IMR-90 (cell line): Measurements from ENCODE around the gene UBTD1. TPM values are rescaled to one million over a fixed set of nuclear protein-coding genes. Genes with fewer than 3 reads are reported as not detected.
A peak's percentile ranks its signal among the peaks of the same experiment; 100 is the strongest.

Source experiments
- ATAC-seq: fragments of 200-7000 bp; cut with Tn5 transposase; 2 replicates; pipeline ENCODE4 v1.9.1; 2020; ENCODE audit warnings: low read depth, mild to moderate bottlenecking, moderate library complexity
- BruUV-seq: library from RNA; stranded (reverse); fragments of 400-500 nt; replicated peaks from 2 replicates; lab custom pipeline; 2021; lab: Mats Ljungman, UMichigan
- CTCF ChIA-PET: fragments of 300-600 bp; formaldehyde crosslinking; extraction: SDS; loops from one replicate; lab custom pipeline; 2021; ENCODE audit warnings: antibody characterized with exemption; lab: Yijun Ruan, JAX
- POLR2A ChIA-PET: fragments of 300-600 bp; sonication (Branson Sonifier 250); formaldehyde crosslinking; loops from one replicate; lab custom pipeline; 2022; ENCODE audit warnings: antibody characterized with exemption; ENCODE audit not compliant: unreplicated experiment; lab: Charles Lee
- DNase-seq: peaks from one replicate; pipeline ENCODE4 v3.0.0; 2013
- H2AFZ ChIP-seq: replicated peaks from 2 replicates; pipeline ENCODE3; 2013; ENCODE audit warnings: low read length, mild to moderate bottlenecking; ENCODE audit not compliant: poor library complexity
- H2AK5ac ChIP-seq: 2 replicates; pipeline ENCODE4 v1.6.1; 2013; ENCODE audit warnings: low read depth, low read length, inconsistent platforms
- H2AK9ac ChIP-seq: replicated peaks from 2 replicates; pipeline ENCODE3; 2013; ENCODE audit warnings: mild to moderate bottlenecking, low read depth, low read length, moderate library complexity; ENCODE audit not compliant: poor library complexity
- H2BK120ac ChIP-seq: 2 replicates; pipeline ENCODE4 v1.6.1; 2013; ENCODE audit warnings: low read depth, low read length, inconsistent platforms
- H2BK15ac ChIP-seq: 3 replicates; pipeline ENCODE4 v1.6.1; 2013; ENCODE audit warnings: low read depth, low read length, inconsistent platforms
- H2BK20ac ChIP-seq: 2 replicates; pipeline ENCODE4 v1.6.1; 2013; ENCODE audit warnings: low read depth, mild to moderate bottlenecking, inconsistent platforms, low read length, moderate library complexity
- H2BK5ac ChIP-seq: 2 replicates; pipeline ENCODE4 v1.6.1; 2013; ENCODE audit warnings: mild to moderate bottlenecking, low read depth, low read length, inconsistent platforms; ENCODE audit not compliant: poor library complexity, severe bottlenecking
- H3K14ac ChIP-seq: replicated peaks from 2 replicates; pipeline ENCODE4 v1.6.1; 2013; ENCODE audit warnings: low read depth, low read length, inconsistent platforms
- H3K18ac ChIP-seq: 2 replicates; pipeline ENCODE4 v1.6.1; 2013; ENCODE audit warnings: low read depth, low read length, control low read depth
- H3K23ac ChIP-seq: 2 replicates; pipeline ENCODE4 v1.6.1; 2013; ENCODE audit warnings: low read depth, low read length, inconsistent platforms
- H3K27ac ChIP-seq: 2 replicates; pipeline ENCODE4 v1.5.1; 2013; ENCODE audit warnings: mild to moderate bottlenecking, control low read depth, low read length; ENCODE audit not compliant: insufficient read depth
- H3K27me3 ChIP-seq: 2 replicates; pipeline ENCODE4 v1.6.1; 2013; ENCODE audit warnings: low read length; ENCODE audit not compliant: control insufficient read depth, insufficient read depth
- H3K36me3 ChIP-seq: 2 replicates; pipeline ENCODE4 v1.6.1; 2013; ENCODE audit warnings: low read length, mixed read lengths; ENCODE audit not compliant: control insufficient read depth, insufficient read depth
- H3K4ac ChIP-seq: 2 replicates; pipeline ENCODE4 v1.6.1; 2013; ENCODE audit warnings: low read depth, low read length, inconsistent platforms
- H3K4me1 ChIP-seq: 2 replicates; pipeline ENCODE4 v1.6.1; 2013; ENCODE audit warnings: low read length, mixed read lengths; ENCODE audit not compliant: control insufficient read depth, insufficient read depth
- H3K4me2 ChIP-seq: 2 replicates; pipeline ENCODE4 v1.6.1; 2013; ENCODE audit warnings: low read depth, mild to moderate bottlenecking, control low read depth, low read length, moderate library complexity
- H3K4me3 ChIP-seq: 2 replicates; pipeline ENCODE4 v1.5.1; 2013; ENCODE audit warnings: low read depth, mild to moderate bottlenecking, control low read depth, low read length, moderate library complexity; ENCODE audit not compliant: insufficient read depth
- H3K56ac ChIP-seq: 2 replicates; pipeline ENCODE4 v1.6.1; 2013; ENCODE audit warnings: low read length, inconsistent platforms; ENCODE audit not compliant: insufficient read depth; ENCODE audit errors: extremely low read depth
- H3K79me1 ChIP-seq, 2 experiments: 2 replicates each; pipeline ENCODE4 v1.6.1; 2013; ENCODE audit warnings: low read length in 2 of 2, inconsistent platforms in 1 of 2, low read depth in 1 of 2
- H3K9ac ChIP-seq: 2 replicates; pipeline ENCODE4 v1.6.1; 2013; ENCODE audit warnings: low read depth, low read length, control low read depth
- H3K9me1 ChIP-seq: 2 replicates; pipeline ENCODE4 v1.6.1; 2013; ENCODE audit warnings: low read length, inconsistent platforms; ENCODE audit not compliant: insufficient read depth
- H3K9me3 ChIP-seq: 2 replicates; pipeline ENCODE4 v1.6.1; 2013; ENCODE audit warnings: low read length; ENCODE audit not compliant: control insufficient read depth, insufficient read depth
- H4K20me1 ChIP-seq: 2 replicates; pipeline ENCODE4 v1.6.1; 2013; ENCODE audit warnings: low read length, inconsistent platforms; ENCODE audit not compliant: insufficient read depth
- H4K5ac ChIP-seq: 2 replicates; pipeline ENCODE4 v1.6.1; 2013; ENCODE audit warnings: mild to moderate bottlenecking, low read depth, low read length, control low read depth
- H4K8ac ChIP-seq, 2 experiments: 2 replicates each; pipeline ENCODE4 v1.6.1; 2013; ENCODE audit warnings: low read depth in 2 of 2, low read length in 2 of 2, control low read depth in 1 of 2, inconsistent platforms in 1 of 2
- H4K91ac ChIP-seq: 2 replicates; pipeline ENCODE4 v1.6.1; 2013; ENCODE audit warnings: low read depth, low read length, inconsistent platforms; ENCODE audit not compliant: insufficient read depth
- CHD1 ChIP-seq: IDR thresholded peaks from 2 replicates; pipeline ENCODE4 v1.6.1; 2012; ENCODE audit warnings: low read depth, low read length, improper control_type of control experiment
- FOS ChIP-seq: fragments of 150-350 bp; IDR thresholded peaks from 2 replicates; pipeline ENCODE4 v1.6.1; 2016; ENCODE audit warnings: low read depth, low read length
- MAFK ChIP-seq: IDR thresholded peaks from 2 replicates; pipeline ENCODE4 v1.6.1; 2012; ENCODE audit warnings: low read depth, low read length, improper control_type of control experiment
- MAZ ChIP-seq: IDR thresholded peaks from 2 replicates; pipeline ENCODE4 v1.6.1; 2012; ENCODE audit warnings: low read depth, mild to moderate bottlenecking, low read length, improper control_type of control experiment, moderate library complexity, borderline replicate concordance
- MXI1 ChIP-seq: IDR thresholded peaks from 2 replicates; pipeline ENCODE4 v1.6.1; 2012; ENCODE audit warnings: low read depth, mild to moderate bottlenecking, low read length, moderate library complexity, borderline replicate concordance
- NFE2L2 ChIP-seq: fragments of 150-350 bp; IDR thresholded peaks from 2 replicates; pipeline ENCODE4 v1.6.1; 2016; ENCODE audit warnings: low read depth, mild to moderate bottlenecking, low read length
- RAD21 ChIP-seq: IDR thresholded peaks from 2 replicates; pipeline ENCODE4 v1.6.1; 2012; ENCODE audit warnings: low read length, improper control_type of control experiment
- RCOR1 ChIP-seq: IDR thresholded peaks from 2 replicates; pipeline ENCODE4 v1.6.1; 2012; ENCODE audit warnings: mild to moderate bottlenecking, low read length, improper control_type of control experiment; ENCODE audit not compliant: insufficient replicate concordance
- RFX5 ChIP-seq: IDR thresholded peaks from 2 replicates; pipeline ENCODE4 v1.8.0; 2012; ENCODE audit warnings: low read depth, mild to moderate bottlenecking, low read length, moderate library complexity
- SMC3 ChIP-seq: fragments of 150-350 bp; IDR thresholded peaks from 2 replicates; pipeline ENCODE4 v1.6.1; 2016; ENCODE audit warnings: low read depth, mild to moderate bottlenecking, antibody characterized with exemption, low read length, moderate library complexity
- WGBS, 2 experiments: methylation state at CpG; one replicate each; pipeline versions ENCODE4 v1.1.5 to v1.1.7; 2013; ENCODE audit warnings: missing lambda C conversion rate in 2 of 2; ENCODE audit not compliant: insufficient read length in 1 of 2; ENCODE audit errors: extremely low coverage in 2 of 2; 5-methylcytosine and 5-hydroxymethylcytosine counted together
- dilution Hi-C: fragments of 300-500 bp; cut with HindIII; formaldehyde crosslinking; loops from one replicate; pipeline ENCODE4 v1.14.3; 2018; ENCODE audit warnings: low sequenced_read_pairs; ENCODE audit not compliant: unreplicated experiment
- in situ Hi-C: fragments of 300-500 bp; cut with MboI; formaldehyde crosslinking; loops from 3 replicates; pipeline ENCODE4 v1.14.3; 2019; ENCODE audit warnings: low sequenced_read_pairs, inconsistent platforms, mixed read lengths
- intact Hi-C: fragments of 100-400 bp; cut with micrococcal nuclease; formaldehyde crosslinking; loops from 2 replicates; pipeline ENCODE4 v1.10.0; 2022
- polyA plus RNA-seq, 3 experiments: library from polyadenylated mRNA; depleted of rRNA; stranded (reverse); fragments of >200 nt; gene quantifications; 2 replicates each; pipeline ENCODE4 v1.2.3, GENCODE V29; 2012; ENCODE audit warnings: low replicate concordance in 1 of 3
- total RNA-seq: library from RNA; depleted of rRNA; stranded (reverse); fragments of >200 nt; gene quantifications from 2 replicates; pipeline ENCODE4 v1.2.3, GENCODE V29; 2012
- TF ChIP-seq, protein P1 (sequence below): fragments of 150-350 bp; IDR thresholded peaks from 2 replicates; pipeline ENCODE4 v1.6.1; 2017; ENCODE audit warnings: mild to moderate bottlenecking, antibody characterized with exemption, low read length, low read depth
- TF ChIP-seq, protein P2 (sequence below): conservative IDR thresholded peaks from 2 replicates; pipeline ENCODE4 v1.5.1; 2012; ENCODE audit warnings: mild to moderate bottlenecking, low read depth, low read length, improper control_type of control experiment
- TF ChIP-seq, protein P3 (sequence below): fragments of 150-350 bp; IDR thresholded peaks from 2 replicates; pipeline ENCODE4 v1.6.1; 2016; ENCODE audit warnings: low read depth, mild to moderate bottlenecking, low read length, moderate library complexity, borderline replicate concordance

UBTD1 gene
- total and polyA plus RNA-seq, 2 of the 4 experiments (the other 2 are of a cell fraction) = 21.9 to 44.9 TPM

DNA sequence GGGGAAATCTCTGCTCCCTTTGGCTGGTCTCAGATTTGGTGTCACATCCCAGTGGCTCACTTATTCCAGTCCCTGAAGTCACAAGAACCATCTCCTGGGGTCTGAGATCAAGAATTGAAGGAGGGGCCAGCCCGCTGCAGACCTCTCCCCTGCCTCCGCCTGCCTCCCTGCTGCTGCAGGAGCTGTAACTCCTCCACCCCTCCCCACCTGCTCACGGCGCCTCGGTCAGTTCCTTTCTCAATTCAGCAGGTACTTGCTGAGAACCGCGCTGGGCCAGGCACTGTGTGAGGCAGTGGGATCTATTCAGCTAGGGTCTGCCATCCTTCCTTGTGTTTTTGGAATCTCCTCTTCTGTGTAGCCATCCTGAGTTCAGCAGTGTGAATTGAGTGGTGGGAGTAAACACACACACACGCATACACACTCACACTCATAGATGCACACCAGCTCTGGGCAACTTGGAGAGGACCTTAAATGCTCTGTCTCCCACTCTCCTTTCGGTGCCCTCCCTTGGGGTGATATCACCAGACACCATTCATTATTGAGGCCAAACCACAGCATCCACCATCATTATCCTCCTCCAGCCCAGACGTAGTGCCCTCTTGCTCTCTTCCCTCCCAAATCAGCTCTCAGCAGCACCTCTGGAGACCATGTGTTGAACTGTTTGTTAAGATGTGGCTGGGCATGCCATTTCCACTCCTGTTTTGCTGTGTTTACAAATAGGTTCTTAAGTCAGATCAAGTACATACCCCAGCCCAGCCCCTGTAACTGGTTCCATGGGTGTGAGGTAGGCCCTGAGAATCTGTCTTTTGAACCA lies 51.8 kb downstream of the UBTD1 start:
- WGBS, 2 experiments = 50% methylated on average over 1 of the region's 10 CpGs; no CpG with 5 or more reads in 1 of the 2 experiments
- in situ Hi-C loops = loop anchor here (5.0 kb wide), 1 partner anchor 88 kb away; no protein-coding TSS in a partner anchor
- H3K4ac ChIP-seq = peak overlapping the region; percentile 80
- dilution Hi-C loops = no loop called here
- peak overlapping the region; percentile 61 for H2AK5ac ChIP-seq
- H3K27me3 ChIP-seq = no peaks in the 10 kb centered on the region
- H4K8ac ChIP-seq = peak overlapping the region; percentile 18 to 78; a peak in 3 of 4 replicates
- no peak for DNase-seq
- peak overlapping the region; percentile 49 for H2BK120ac ChIP-seq
- H3K9ac ChIP-seq = no peak overlapping the region
- H3K23ac ChIP-seq = peak overlapping the region; percentile 64; the same call in 1 of the 2 replicates
- peak overlapping the region; percentile 44 for H4K5ac ChIP-seq
- H3K14ac ChIP-seq = peak overlapping the region; percentile 42; the same call in 1 of the 2 replicates
- H2AK9ac ChIP-seq = peak overlapping the region; percentile 89
- H3K56ac ChIP-seq = no peak overlapping the region
- no peaks in the 10 kb centered on the region for H3K9me3 ChIP-seq
- intact Hi-C loops = loop anchor here (5.0 kb wide), 1 partner anchor 143 kb away; no protein-coding TSS in a partner anchor
- peak overlapping the region; percentile 34 for H3K18ac ChIP-seq
- no peak overlapping the region; the same call in 2 of the 3 replicates for H2BK15ac ChIP-seq
- peaks cover 16% of the 10 kb centered on the region for H3K4me1 ChIP-seq
- peaks cover 6% of the 10 kb centered on the region; the same call in 1 of the 2 replicates for H4K20me1 ChIP-seq
- H4K91ac ChIP-seq = peak overlapping the region; percentile 68
- H2BK5ac ChIP-seq = peak overlapping the region; percentile 53
- no TSS peak for BruUV-seq
- no peak overlapping the region for H3K4me3 ChIP-seq
- peak overlapping the region; percentile 51; the same call in 1 of the 2 replicates for H2BK20ac ChIP-seq
- H3K4me2 ChIP-seq = no peak overlapping the region
- H3K9me1 ChIP-seq = peaks cover 6% of the 10 kb centered on the region; the same call in 1 of the 2 replicates
- no peak for ATAC-seq
- H3K79me1 ChIP-seq = peaks cover 23 to 67% of the 10 kb centered on the region in 2 experiments
- no peaks in the 10 kb centered on the region for H3K36me3 ChIP-seq
- H2AFZ ChIP-seq = peak overlapping the region; percentile 80
- ChIA-PET POLR2A (no interaction called here), CTCF (no interaction called here)
- H3K27ac ChIP-seq = peak overlapping the region; percentile 51; the same call in 1 of the 2 replicates
- TF ChIP-seq MAZ (no peak), CHD1 (no peak), MAFK (no peak), RFX5 (no peak), RAD21 (no peak), FOS (no peak), NFE2L2 (no peak), RCOR1 (no peak), SMC3 (no peak), MXI1 (no peak)
- TF ChIP-seq, protein P1, sequence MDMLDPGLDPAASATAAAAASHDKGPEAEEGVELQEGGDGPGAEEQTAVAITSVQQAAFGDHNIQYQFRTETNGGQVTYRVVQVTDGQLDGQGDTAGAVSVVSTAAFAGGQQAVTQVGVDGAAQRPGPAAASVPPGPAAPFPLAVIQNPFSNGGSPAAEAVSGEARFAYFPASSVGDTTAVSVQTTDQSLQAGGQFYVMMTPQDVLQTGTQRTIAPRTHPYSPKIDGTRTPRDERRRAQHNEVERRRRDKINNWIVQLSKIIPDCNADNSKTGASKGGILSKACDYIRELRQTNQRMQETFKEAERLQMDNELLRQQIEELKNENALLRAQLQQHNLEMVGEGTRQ = no peak
- TF ChIP-seq, protein P2, sequence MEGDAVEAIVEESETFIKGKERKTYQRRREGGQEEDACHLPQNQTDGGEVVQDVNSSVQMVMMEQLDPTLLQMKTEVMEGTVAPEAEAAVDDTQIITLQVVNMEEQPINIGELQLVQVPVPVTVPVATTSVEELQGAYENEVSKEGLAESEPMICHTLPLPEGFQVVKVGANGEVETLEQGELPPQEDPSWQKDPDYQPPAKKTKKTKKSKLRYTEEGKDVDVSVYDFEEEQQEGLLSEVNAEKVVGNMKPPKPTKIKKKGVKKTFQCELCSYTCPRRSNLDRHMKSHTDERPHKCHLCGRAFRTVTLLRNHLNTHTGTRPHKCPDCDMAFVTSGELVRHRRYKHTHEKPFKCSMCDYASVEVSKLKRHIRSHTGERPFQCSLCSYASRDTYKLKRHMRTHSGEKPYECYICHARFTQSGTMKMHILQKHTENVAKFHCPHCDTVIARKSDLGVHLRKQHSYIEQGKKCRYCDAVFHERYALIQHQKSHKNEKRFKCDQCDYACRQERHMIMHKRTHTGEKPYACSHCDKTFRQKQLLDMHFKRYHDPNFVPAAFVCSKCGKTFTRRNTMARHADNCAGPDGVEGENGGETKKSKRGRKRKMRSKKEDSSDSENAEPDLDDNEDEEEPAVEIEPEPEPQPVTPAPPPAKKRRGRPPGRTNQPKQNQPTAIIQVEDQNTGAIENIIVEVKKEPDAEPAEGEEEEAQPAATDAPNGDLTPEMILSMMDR = no peak
- TF ChIP-seq, protein P3, sequence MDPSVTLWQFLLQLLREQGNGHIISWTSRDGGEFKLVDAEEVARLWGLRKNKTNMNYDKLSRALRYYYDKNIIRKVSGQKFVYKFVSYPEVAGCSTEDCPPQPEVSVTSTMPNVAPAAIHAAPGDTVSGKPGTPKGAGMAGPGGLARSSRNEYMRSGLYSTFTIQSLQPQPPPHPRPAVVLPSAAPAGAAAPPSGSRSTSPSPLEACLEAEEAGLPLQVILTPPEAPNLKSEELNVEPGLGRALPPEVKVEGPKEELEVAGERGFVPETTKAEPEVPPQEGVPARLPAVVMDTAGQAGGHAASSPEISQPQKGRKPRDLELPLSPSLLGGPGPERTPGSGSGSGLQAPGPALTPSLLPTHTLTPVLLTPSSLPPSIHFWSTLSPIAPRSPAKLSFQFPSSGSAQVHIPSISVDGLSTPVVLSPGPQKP = no peak
